HT-29 (cell line): ENCODE measurements around the gene TKFC. TPM values are rescaled to one million over a fixed set of nuclear protein-coding genes. Genes with fewer than 3 reads are reported as not detected.
A peak's percentile ranks its signal among the peaks of the same experiment; 100 is the strongest.

ENCODE experiments used
- DNase-seq: peaks from one replicate; pipeline ENCODE4 v3.0.0-alpha.2; 2015; ENCODE audit warnings: low spot score
- total RNA-seq: library from RNA; depleted of rRNA; stranded (reverse); fragments of >200 nt; shearing (Covaris generic); gene quantifications from 2 replicates; pipeline ENCODE4 v1.2.3, GENCODE V29; 2014

The TKFC gene
- total RNA-seq, 1 experiment from 2014 or later, result 94.2 TPM

- DNase-seq, result no peak
Measured at GRCh38 chr11:61345954-61346843, 13.2 kb downstream of the TKFC start.

- no peak for DNase-seq
Measured at GRCh38 chr11:61347916-61348461, 15.0 kb downstream of the TKFC start.

- DNase-seq, result no peak
Measured at GRCh38 chr11:61349189-61349751, 16.2 kb downstream of the TKFC start.

GRCh38 chr11:61349916-61350315 is 16.9 kb downstream of the TKFC start:
- no peak for DNase-seq

- DNase-seq, result no peak
Measured at GRCh38 chr11:61350336-61350735, 17.3 kb downstream of the TKFC start.

- no peak for DNase-seq
Measured at GRCh38 chr11:61350803-61351202, 17.8 kb downstream of the TKFC start.

GRCh38 chr11:61352038-61352437 is 19.0 kb downstream of the TKFC start:
- no peak for DNase-seq

- no peak for DNase-seq
Measured at GRCh38 chr11:61353131-61354067, 20.4 kb downstream of the TKFC start.

- DNase-seq, result no peak
Measured at GRCh38 chr11:61354208-61354607, 21.2 kb downstream of the TKFC start.

GRCh38 chr11:61356706-61357105 is 23.7 kb downstream of the TKFC start:
- DNase-seq, result no peak

GRCh38 chr11:61357233-61357893 is 24.3 kb downstream of the TKFC start:
- DNase-seq, result no peak

GRCh38 chr11:61357894-61358239 is 24.8 kb downstream of the TKFC start:
- DNase-seq, result no peak

GRCh38 chr11:61358566-61358965 is 25.5 kb downstream of the TKFC start:
- DNase-seq, result no peak

- no peak for DNase-seq
Measured at GRCh38 chr11:61359516-61359915, 26.5 kb downstream of the TKFC start.

- DNase-seq, result peak; percentile 19
Measured at GRCh38 chr11:61361237-61361740, 28.3 kb downstream of the TKFC start.

- DNase-seq, result peak; percentile 98
Measured at GRCh38 chr11:61361741-61362541, 28.9 kb downstream of the TKFC start, which contains the start of the genes CYB561A3 and TMEM138. Gene CYB561A3, minus strand, starts transcription at chr11:61361882. Its CDS starts 5,169 bp downstream, at chr11:61356713. Gene TMEM138, plus strand, starts transcription at chr11:61362374. Its CDS starts 2,017 bp downstream, at chr11:61364391.

- no peak for DNase-seq
Measured at GRCh38 chr11:61362542-61362875, 29.5 kb downstream of the TKFC start.

GRCh38 chr11:61364012-61364675 is 31.1 kb downstream of the TKFC start:
- no peak for DNase-seq

GRCh38 chr11:61367406-61367805 is 34.4 kb downstream of the TKFC start:
- no peak for DNase-seq

- no peak for DNase-seq
Measured at GRCh38 chr11:61368646-61369045, 35.6 kb downstream of the TKFC start.
